Measurements from ENCODE around the gene SURF4.

SURF4 gene

DNA sequence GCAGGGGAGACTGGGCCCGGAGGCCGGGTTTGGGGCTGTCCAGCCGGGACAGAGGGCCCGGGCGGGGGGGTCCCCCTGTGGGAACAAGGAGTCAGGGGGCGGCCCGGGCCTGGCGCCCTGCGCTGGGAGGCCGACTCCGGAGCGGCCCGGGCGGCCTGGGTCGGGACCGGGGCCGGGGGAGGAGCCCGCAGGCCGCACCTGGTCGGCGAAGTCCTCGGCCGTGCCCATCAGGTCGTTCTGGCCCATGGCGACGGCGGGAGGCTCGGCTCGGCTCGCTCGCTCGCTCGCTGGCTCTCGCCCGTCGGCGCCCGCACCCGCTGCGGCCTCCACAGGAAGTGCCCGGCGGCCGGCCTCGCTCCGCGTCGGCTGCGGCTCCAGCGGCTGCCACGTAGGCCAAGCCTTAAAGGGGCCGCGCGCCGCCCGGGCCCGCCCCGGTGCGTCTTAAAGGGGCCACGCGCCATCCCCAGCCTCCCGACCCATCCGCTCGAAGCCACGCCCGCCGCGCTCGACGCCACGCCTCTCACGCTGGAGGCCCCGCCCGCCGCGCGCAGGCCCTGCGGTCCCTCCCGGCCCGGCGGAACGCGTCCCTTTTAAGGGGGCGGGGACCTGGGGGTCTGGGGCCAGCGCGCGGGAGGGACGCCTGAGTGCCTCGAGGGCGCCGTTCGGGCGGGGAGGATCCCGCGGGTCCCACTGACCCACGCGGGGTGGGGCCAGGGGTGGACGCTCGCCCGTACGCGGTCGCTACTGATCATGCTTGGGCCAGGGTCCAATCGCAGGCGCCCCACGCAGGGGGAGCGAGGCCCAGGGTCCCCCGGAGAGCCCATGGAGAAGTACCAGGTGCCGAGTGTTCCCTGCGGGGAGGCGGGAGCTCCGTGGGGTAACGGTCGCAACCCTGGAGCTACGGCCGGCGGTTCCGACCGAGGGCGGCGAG, at the start of gene SURF4, which contains the start of gene STKLD1:
Gene SURF4, minus strand, starts transcription at position 337 of the 931 bp plus-strand sequence. Its CDS starts 91 bp downstream, at position 246.
Gene STKLD1, plus strand, starts transcription at position 643 of the 931 bp plus-strand sequence. Its CDS starts 108 bp downstream, at position 751.
- no peak for TF ChIP-seq JUND (IDR thresholded peaks at IDR 0.05; ENCODE audit: low read depth)
- in situ Hi-C loops (cut with HindIII; ENCODE audit: low pct_unique_long_range_greater_than_20kb, low sequenced_read_pairs), result no loop called here
- peak; percentile 99 for DNase-seq (ENCODE audit: low read depth in 1 of 2, low spot score in 1 of 2)

GRCh38 chr9:133425049-133425632, 49.3 kb upstream of the SURF4 start:
- no peak for TF ChIP-seq JUND (IDR thresholded peaks at IDR 0.05; ENCODE audit: low read depth)
- in situ Hi-C loops (cut with HindIII; ENCODE audit: low pct_unique_long_range_greater_than_20kb, low sequenced_read_pairs), result no loop called here
- DNase-seq (ENCODE audit: low read depth in 1 of 2, low spot score in 1 of 2), result no peak

DNA sequence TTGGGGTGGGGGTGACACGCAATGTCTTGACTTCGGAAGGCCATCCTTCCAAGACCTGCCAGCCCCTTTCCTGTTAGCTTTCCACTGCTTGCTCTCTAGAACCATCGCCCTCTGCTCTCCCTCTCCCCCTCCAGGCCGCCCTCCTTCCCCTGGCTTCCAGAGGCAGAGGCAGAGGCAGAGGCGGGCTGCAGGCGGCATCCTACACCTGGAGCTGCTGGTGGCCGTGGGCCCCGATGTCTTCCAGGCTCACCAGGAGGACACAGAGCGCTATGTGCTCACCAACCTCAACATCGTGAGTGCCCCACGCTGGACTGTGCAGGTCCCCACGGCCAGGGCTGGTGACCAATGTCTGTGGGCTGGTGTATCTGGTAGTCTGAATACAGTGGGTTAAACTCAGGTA, 48.3 kb upstream of the SURF4 start:
- in situ Hi-C loops (cut with HindIII; ENCODE audit: low pct_unique_long_range_greater_than_20kb, low sequenced_read_pairs), result no loop called here
- no peak for DNase-seq (ENCODE audit: low read depth in 1 of 2, low spot score in 1 of 2)
- TF ChIP-seq JUND (IDR thresholded peaks at IDR 0.05; ENCODE audit: low read depth), result no peak

DNA sequence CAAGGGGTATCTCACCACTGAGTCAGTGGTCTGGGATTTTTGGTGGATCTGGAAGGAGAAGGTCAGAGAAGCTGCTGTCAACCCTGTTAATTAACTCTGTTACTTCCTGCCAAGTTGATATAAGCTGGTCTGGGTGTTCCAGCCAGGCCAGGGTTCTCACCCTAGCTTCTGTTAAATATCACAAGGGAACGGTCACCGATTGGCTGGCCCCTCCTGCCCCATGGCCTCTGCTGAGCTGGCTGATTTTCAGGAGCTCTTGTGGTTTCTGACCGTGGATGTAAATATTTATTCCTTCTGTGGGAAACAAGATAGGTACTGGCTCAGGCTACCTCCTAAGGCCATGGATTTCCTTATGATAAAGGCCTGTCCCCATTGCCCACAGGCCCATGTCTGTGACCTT, 47.4 kb upstream of the SURF4 start:
- in situ Hi-C loops (cut with HindIII; ENCODE audit: low pct_unique_long_range_greater_than_20kb, low sequenced_read_pairs), result no loop called here
- no peak for TF ChIP-seq JUND (IDR thresholded peaks at IDR 0.05; ENCODE audit: low read depth)
- DNase-seq (ENCODE audit: low read depth in 1 of 2, low spot score in 1 of 2), result no peak

- in situ Hi-C loops (cut with HindIII; ENCODE audit: low pct_unique_long_range_greater_than_20kb, low sequenced_read_pairs), result no loop called here
- DNase-seq (ENCODE audit: low read depth in 1 of 2, low spot score in 1 of 2), result peak in 1 of 2 experiments; percentile 26
- TF ChIP-seq JUND (IDR thresholded peaks at IDR 0.05; ENCODE audit: low read depth), result no peak
These were observed 46.0 kb upstream of the SURF4 start, which contains the start of gene ADAMTS13 for GRCh38 chr9:133421615-133422542. Gene ADAMTS13, plus strand, starts transcription at chr9:133422367. Its CDS starts 77 bp downstream, at chr9:133422444.

- DNase-seq (ENCODE audit: low read depth in 1 of 2, low spot score in 1 of 2), result peak in 1 of 2 experiments; percentile 37
- no peak for TF ChIP-seq JUND (IDR thresholded peaks at IDR 0.05; ENCODE audit: low read depth)
- in situ Hi-C loops (cut with HindIII; ENCODE audit: low pct_unique_long_range_greater_than_20kb, low sequenced_read_pairs), result no loop called here
These were observed 44.5 kb upstream of the SURF4 start for GRCh38 chr9:133420392-133420827.

DNA sequence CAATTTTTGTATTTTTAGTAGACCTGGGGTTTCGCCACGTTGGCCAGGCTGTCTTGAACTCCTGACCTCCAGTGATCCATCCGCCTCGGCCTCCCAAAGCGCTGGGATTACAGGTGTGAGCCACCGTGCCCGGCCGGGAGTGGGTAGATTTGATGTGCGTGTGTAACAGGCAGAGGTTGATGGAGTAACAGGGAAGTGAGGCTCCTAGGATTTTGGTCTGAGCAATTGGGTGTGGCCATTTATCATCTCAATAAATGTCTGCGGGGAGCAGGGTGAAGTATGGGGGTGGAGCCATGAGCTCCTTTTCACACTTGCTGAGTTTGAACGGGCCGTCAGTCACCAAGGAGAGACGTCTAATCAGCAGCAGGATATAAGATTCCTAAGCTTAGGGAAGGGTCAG, 43.1 kb upstream of the SURF4 start:
- no peak for TF ChIP-seq JUND (IDR thresholded peaks at IDR 0.05; ENCODE audit: low read depth)
- no peak for DNase-seq (ENCODE audit: low read depth in 1 of 2, low spot score in 1 of 2)
- in situ Hi-C loops (cut with HindIII; ENCODE audit: low pct_unique_long_range_greater_than_20kb, low sequenced_read_pairs), result no loop called here

GRCh38 chr9:133417541-133418461, 41.9 kb upstream of the SURF4 start, which contains the start of gene REXO4:
Gene REXO4, minus strand, starts transcription at chr9:133418010. Its CDS starts 166 bp downstream, at chr9:133417844.
- in situ Hi-C loops (cut with HindIII; ENCODE audit: low pct_unique_long_range_greater_than_20kb, low sequenced_read_pairs), result no loop called here
- no peak for TF ChIP-seq JUND (IDR thresholded peaks at IDR 0.05; ENCODE audit: low read depth)
- peak; percentile 71 to 90 for DNase-seq (ENCODE audit: low read depth in 1 of 2, low spot score in 1 of 2)

GRCh38 chr9:133415170-133415569, 39.3 kb upstream of the SURF4 start:
- DNase-seq (ENCODE audit: low read depth in 1 of 2, low spot score in 1 of 2), result no peak
- in situ Hi-C loops (cut with HindIII; ENCODE audit: low pct_unique_long_range_greater_than_20kb, low sequenced_read_pairs), result no loop called here
- no peak for TF ChIP-seq JUND (IDR thresholded peaks at IDR 0.05; ENCODE audit: low read depth)

DNA sequence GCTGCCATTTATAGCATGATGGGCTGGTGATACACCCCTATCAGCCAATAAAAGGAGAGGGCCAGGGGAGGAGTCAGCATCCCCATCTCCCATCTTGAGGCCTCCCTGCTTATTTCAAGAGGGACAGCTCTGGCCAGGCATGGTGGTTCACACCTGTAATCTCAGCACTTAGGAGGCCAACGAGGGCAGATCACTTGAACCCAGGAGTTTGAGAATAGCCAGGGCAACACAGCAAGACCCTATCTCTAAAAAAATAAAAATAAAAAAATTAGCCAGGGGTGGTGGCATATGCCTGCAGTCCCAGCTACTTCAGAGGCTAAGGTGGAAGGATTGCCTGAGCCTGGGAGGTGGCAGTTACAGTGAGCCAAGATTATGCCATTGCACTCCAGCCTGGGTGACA, 32.2 kb upstream of the SURF4 start:
- DNase-seq (ENCODE audit: low read depth in 1 of 2, low spot score in 1 of 2), result no peak
- in situ Hi-C loops (cut with HindIII; ENCODE audit: low pct_unique_long_range_greater_than_20kb, low sequenced_read_pairs), result no loop called here
- no peak for TF ChIP-seq JUND (IDR thresholded peaks at IDR 0.05; ENCODE audit: low read depth)

Data from T47D (cell line).